ENCODE data around the gene DOK6. TPM values are rescaled to one million over a fixed set of nuclear protein-coding genes. Genes with fewer than 3 reads are reported as not detected.

The DOK6 gene
- total RNA-seq, 1 donor from 2014 or later, result 3.2 TPM

DNA sequence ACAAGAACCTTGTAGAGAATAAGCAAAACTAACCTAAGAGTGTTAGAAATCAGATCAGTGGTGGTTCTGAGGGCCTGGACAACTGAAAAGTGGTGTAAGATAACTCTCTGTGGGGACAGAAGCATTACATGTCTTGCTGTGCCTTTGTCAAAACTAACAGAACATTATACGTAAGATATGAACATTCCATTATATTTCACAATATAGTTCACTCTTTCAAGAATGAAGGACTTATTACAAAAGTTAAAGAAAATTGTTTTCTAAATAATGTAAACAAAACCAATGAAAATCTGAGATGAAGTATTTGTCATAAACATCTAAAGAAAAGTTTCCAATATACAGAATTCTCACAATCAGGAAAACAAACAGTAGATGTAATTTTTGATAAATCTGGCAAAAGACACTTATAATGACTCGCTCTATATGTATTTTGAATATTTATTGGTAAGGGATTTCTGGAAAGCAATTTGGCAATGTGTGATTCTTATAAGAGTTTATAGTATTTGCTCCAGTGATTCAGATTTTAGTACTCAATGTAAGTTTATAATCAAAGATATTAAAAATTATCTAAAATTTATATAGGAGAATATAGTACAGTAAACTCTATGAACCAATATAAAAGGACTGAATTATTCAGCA lies 288.6 kb downstream of the DOK6 start:
- H3K4me1 ChIP-seq, result no peaks in the 10 kb centered on the region
- DNase-seq (no peak), ATAC-seq (no peak)
- no peaks in the 10 kb centered on the region for H3K36me3 ChIP-seq
- H3K27ac ChIP-seq, result no peak overlapping the region
- H3K9me3 ChIP-seq, result no peaks in the 10 kb centered on the region
- no peaks in the 10 kb centered on the region for H3K27me3 ChIP-seq (ENCODE audit: low read depth)
- TF ChIP-seq, protein P1, sequence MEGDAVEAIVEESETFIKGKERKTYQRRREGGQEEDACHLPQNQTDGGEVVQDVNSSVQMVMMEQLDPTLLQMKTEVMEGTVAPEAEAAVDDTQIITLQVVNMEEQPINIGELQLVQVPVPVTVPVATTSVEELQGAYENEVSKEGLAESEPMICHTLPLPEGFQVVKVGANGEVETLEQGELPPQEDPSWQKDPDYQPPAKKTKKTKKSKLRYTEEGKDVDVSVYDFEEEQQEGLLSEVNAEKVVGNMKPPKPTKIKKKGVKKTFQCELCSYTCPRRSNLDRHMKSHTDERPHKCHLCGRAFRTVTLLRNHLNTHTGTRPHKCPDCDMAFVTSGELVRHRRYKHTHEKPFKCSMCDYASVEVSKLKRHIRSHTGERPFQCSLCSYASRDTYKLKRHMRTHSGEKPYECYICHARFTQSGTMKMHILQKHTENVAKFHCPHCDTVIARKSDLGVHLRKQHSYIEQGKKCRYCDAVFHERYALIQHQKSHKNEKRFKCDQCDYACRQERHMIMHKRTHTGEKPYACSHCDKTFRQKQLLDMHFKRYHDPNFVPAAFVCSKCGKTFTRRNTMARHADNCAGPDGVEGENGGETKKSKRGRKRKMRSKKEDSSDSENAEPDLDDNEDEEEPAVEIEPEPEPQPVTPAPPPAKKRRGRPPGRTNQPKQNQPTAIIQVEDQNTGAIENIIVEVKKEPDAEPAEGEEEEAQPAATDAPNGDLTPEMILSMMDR (IDR thresholded peaks at IDR 0.05), result no peak
- no peak overlapping the region for H3K4me3 ChIP-seq
- intact Hi-C loops (cut with DNase I), result no loop called here

- intact Hi-C loops (cut with DNase I), result no loop called here
- Histone ChIP-seq H3K27me3 (ENCODE audit: low read depth) (no peaks in the 10 kb centered on the region), H3K4me3 (no peak overlapping the region), H3K27ac (no peak overlapping the region), H3K9me3 (no peaks in the 10 kb centered on the region), H3K36me3 (no peaks in the 10 kb centered on the region), H3K4me1 (no peaks in the 10 kb centered on the region)
- ATAC-seq (no peak), DNase-seq (no peak)
- TF ChIP-seq, protein P1 (IDR thresholded peaks at IDR 0.05), result no peak
Observed at GRCh38 chr18:69691008-69691760, 290.5 kb downstream of the DOK6 start.

DNA sequence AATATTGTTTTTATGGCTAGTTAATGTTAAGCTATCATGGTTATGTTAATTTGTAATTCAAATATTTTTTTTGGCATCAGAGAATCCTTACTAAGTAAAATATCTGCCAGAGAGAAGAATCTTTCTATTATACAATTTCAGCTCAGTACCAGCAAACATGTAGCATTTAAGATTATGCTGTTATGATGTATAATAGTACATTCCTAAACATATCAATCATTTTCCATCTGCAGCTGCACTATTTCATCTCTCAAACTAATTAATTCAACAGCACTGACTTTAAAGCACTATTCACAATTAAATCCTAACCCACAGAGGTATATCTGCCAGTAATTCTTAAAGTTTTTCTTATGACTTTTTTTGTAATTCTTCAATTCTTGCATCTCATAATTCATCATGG lies 296.4 kb downstream of the DOK6 start:
- ATAC-seq (no peak), DNase-seq (no peak)
- H3K27ac ChIP-seq, result no peak overlapping the region
- H3K4me1 ChIP-seq, result no peaks in the 10 kb centered on the region
- no peaks in the 10 kb centered on the region for H3K27me3 ChIP-seq (ENCODE audit: low read depth)
- no peaks in the 10 kb centered on the region for H3K36me3 ChIP-seq
- H3K4me3 ChIP-seq, result no peak overlapping the region
- no peaks in the 10 kb centered on the region for H3K9me3 ChIP-seq
- intact Hi-C loops (cut with DNase I), result no loop called here
- TF ChIP-seq, protein P1 (IDR thresholded peaks at IDR 0.05), result no peak

DNA sequence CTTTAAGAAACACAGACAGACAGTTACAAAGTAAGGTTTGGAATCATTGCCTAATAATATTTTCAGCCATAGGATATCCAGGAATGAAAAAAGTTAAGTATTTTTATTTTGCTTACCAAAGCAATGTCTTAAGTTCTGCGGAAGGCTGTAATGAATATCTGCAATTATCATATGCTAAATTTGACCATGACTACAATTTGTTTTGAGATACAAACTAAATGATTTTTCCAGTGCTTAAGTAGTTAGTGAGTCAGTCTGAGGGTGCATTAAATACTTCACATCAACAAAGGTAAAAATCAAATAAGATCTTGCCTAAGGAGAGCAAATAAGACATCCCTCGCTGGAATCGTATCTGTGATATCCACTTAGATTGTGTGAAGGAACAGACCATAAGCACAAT lies 297.0 kb downstream of the DOK6 start:
- TF ChIP-seq, protein P1 (IDR thresholded peaks at IDR 0.05), result no peak
- H3K27me3 ChIP-seq (ENCODE audit: low read depth), result no peaks in the 10 kb centered on the region
- no peak for DNase-seq
- no peak overlapping the region for H3K27ac ChIP-seq
- H3K36me3 ChIP-seq, result no peaks in the 10 kb centered on the region
- no peak for ATAC-seq
- H3K9me3 ChIP-seq, result no peaks in the 10 kb centered on the region
- H3K4me1 ChIP-seq, result no peaks in the 10 kb centered on the region
- intact Hi-C loops (cut with DNase I), result no loop called here
- H3K4me3 ChIP-seq, result no peak overlapping the region

- ATAC-seq, result no peak
- intact Hi-C loops (cut with DNase I), result no loop called here
- no peak overlapping the region for H3K4me3 ChIP-seq
- H3K9me3 ChIP-seq, result no peaks in the 10 kb centered on the region
- TF ChIP-seq, protein P1 (IDR thresholded peaks at IDR 0.05), result no peak
- no peak overlapping the region for H3K27ac ChIP-seq
- no peaks in the 10 kb centered on the region for H3K4me1 ChIP-seq
- no peak for DNase-seq
- H3K27me3 ChIP-seq (ENCODE audit: low read depth), result no peaks in the 10 kb centered on the region
- H3K36me3 ChIP-seq, result no peaks in the 10 kb centered on the region
Observed at GRCh38 chr18:69701305-69701704, 300.6 kb downstream of the DOK6 start.

Data from lower lobe of right lung (tissue), 2 donors.